22Rv1 (cell line): ENCODE data around the gene CAMTA1.

ENCODE experiments used
- CTCF ChIP-seq: fragments of 450-650 bp; IDR thresholded peaks from 2 replicates; pipeline ENCODE4 v1.5.1; 2017; ENCODE audit warnings: mild to moderate bottlenecking
- ZFX ChIP-seq: fragments of 450-650 bp; IDR thresholded peaks from 2 replicates; pipeline ENCODE4 v1.6.1; 2017; ENCODE audit warnings: antibody characterized with exemption, borderline replicate concordance

- no peak for TF ChIP-seq CTCF
- TF ChIP-seq ZFX = no peak
Observed at GRCh38 chr1:6782151-6782550, 3.1 kb upstream of the CAMTA1 start.
